ENCODE measurements around the gene SP5. TPM values are rescaled to one million over a fixed set of nuclear protein-coding genes. Genes with fewer than 3 reads are reported as not detected.
"Not testable (repeated sequence)": the region's sequence is repeated elsewhere in the genome, so short reads cannot be mapped to it uniquely, and the experiment has no call there.

The SP5 gene
- 0.69 and 2.0 TPM in 2 replicates for total RNA-seq
- 0.25 TPM in 1 of 2 replicates, not detected in the other for polyA plus RNA-seq

DNA sequence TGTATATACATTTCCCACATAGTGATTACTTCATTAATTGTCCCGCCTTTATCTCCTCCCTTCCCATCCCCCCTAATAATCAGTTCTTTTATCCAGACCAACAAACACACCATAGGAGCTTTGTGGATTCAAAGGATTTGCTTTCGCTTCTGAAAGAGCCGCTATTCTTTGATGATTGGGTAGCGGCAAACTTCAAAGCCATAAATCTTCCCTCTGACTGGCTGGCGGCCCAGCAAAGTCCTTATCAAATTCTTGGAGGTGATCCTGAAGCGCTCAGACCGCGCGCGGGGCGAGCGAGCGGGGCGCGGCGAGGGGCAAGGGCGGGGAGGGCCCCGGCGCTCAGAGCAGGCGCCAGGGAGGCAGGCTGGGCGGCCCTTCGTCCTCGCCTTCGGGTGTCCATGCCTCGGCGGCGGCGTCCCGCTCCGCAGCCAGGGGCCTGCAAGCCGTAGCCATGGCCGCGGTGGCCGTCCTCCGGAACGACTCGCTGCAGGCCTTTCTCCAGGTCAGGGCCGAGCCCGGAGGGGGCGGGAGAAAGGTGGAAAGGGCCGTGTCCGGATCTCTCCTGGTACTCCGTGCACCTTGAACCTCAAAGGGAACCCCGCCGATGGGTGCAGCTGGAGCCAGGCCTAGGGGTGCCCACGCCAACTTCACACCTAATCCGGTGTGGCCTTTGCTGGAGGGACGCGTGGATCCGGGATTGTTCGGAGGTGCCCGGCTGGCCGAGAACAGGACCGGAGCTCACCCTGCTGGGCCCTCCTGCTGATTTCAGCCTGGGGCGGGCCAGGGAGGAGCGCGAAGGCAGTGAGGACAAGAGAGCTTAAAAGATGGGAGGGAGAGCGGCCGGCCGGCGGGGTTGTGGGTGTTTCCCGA, at the start of gene SP5:
TSS of gene SP5 (plus strand) at position 276 of the 870 bp plus-strand sequence. CDS start at position 452, 176 bp downstream.
- no peak within 1 kb of the TSS for H3K27ac ChIP-seq
- H3K36me3 ChIP-seq = no peaks in the 10 kb centered on the region
- H3K9me3 ChIP-seq (ENCODE audit: low read depth) = no peaks in the 10 kb centered on the region
- no peak for TF ChIP-seq CTCF (IDR thresholded peaks at IDR 0.05; ENCODE audit: low read depth, low read length)
- H3K4me3 ChIP-seq = peak within 1 kb of the TSS; percentile 36
- H3K4me1 ChIP-seq (ENCODE audit: low read depth) = peaks cover 5% of the 10 kb centered on the region
- DNase-seq (ENCODE audit: low read depth in 1 of 2, low spot score in 1 of 2) = peak; percentile 51 to 83
- H3K27me3 ChIP-seq = peaks cover 96% of the 10 kb centered on the region

DNA sequence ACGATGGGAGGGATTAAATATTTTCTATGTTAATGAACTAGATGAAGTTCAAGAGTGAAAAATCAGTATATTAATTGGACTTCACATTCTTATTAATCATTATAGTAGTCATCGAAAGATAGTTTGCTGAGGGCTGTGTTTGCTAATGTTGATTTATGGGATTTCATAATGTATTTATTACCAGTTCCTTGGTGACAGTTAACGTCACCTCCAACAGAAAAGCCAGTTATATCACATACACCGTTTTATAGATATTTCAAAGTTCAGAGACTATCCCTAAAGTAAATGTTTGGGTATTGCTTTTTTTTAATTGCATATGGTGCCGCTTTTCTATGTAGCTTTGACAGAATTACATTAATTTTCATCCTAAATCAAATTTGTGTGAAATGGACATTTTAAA, 49.4 kb upstream of the SP5 start:
- H3K27me3 ChIP-seq = no peaks in the 10 kb centered on the region
- H3K27ac ChIP-seq = no peak overlapping the region
- H3K4me1 ChIP-seq (ENCODE audit: low read depth) = no peaks in the 10 kb centered on the region
- no peaks in the 10 kb centered on the region for H3K36me3 ChIP-seq
- no peak overlapping the region for H3K4me3 ChIP-seq
- no peak for DNase-seq (ENCODE audit: low read depth in 1 of 2, low spot score in 1 of 2)
- no peak for TF ChIP-seq CTCF (IDR thresholded peaks at IDR 0.05; ENCODE audit: low read depth, low read length)
- no peaks in the 10 kb centered on the region for H3K9me3 ChIP-seq (ENCODE audit: low read depth)

GRCh38 chr2:170669909-170670308, 45.2 kb upstream of the SP5 start:
- Histone ChIP-seq H3K9me3 (ENCODE audit: low read depth) (no peaks in the 10 kb centered on the region), H3K4me3 (no peak overlapping the region), H3K36me3 (no peaks in the 10 kb centered on the region), H3K27ac (no peak overlapping the region), H3K4me1 (ENCODE audit: low read depth) (no peaks in the 10 kb centered on the region), H3K27me3 (no peaks in the 10 kb centered on the region)
- no peak for TF ChIP-seq CTCF (IDR thresholded peaks at IDR 0.05; ENCODE audit: low read depth, low read length)
- DNase-seq (ENCODE audit: low read depth in 1 of 2, low spot score in 1 of 2) = no peak

GRCh38 chr2:170670651-170671050, 44.5 kb upstream of the SP5 start:
- H3K27me3 ChIP-seq = no peaks in the 10 kb centered on the region
- no peak overlapping the region for H3K27ac ChIP-seq
- H3K4me3 ChIP-seq = no peak overlapping the region
- TF ChIP-seq CTCF (IDR thresholded peaks at IDR 0.05; ENCODE audit: low read depth, low read length) = no peak
- no peaks in the 10 kb centered on the region for H3K36me3 ChIP-seq
- DNase-seq (ENCODE audit: low read depth in 1 of 2, low spot score in 1 of 2) = no peak
- H3K4me1 ChIP-seq (ENCODE audit: low read depth) = no peaks in the 10 kb centered on the region
- no peaks in the 10 kb centered on the region for H3K9me3 ChIP-seq (ENCODE audit: low read depth)

- H3K36me3 ChIP-seq = no peaks in the 10 kb centered on the region
- H3K27ac ChIP-seq = no peak overlapping the region
- H3K9me3 ChIP-seq (ENCODE audit: low read depth) = no peaks in the 10 kb centered on the region
- no peak for TF ChIP-seq CTCF (IDR thresholded peaks at IDR 0.05; ENCODE audit: low read depth, low read length)
- no peaks in the 10 kb centered on the region for H3K27me3 ChIP-seq
- H3K4me1 ChIP-seq (ENCODE audit: low read depth) = no peaks in the 10 kb centered on the region
- no peak overlapping the region for H3K4me3 ChIP-seq
- no peak for DNase-seq (ENCODE audit: low read depth in 1 of 2, low spot score in 1 of 2)
Observed at GRCh38 chr2:170671079-170671478, 44.1 kb upstream of the SP5 start.

- H3K4me3 ChIP-seq; H3K4me1 ChIP-seq (ENCODE audit: low read depth); H3K27me3 ChIP-seq; H3K9me3 ChIP-seq (ENCODE audit: low read depth); H3K36me3 ChIP-seq; H3K27ac ChIP-seq; DNase-seq (ENCODE audit: low read depth in 1 of 2, low spot score in 1 of 2): not testable (repeated sequence)
Observed at GRCh38 chr2:170674282-170674681, 40.9 kb upstream of the SP5 start.

Measured in cardiac muscle cell (in vitro differentiated cells and primary cell).